IMR-90 (cell line): ENCODE data around the gene SLIT1. TPM values are rescaled to one million over a fixed set of nuclear protein-coding genes. Genes with fewer than 3 reads are reported as not detected.

Source experiments
- ATAC-seq: fragments of 200-7000 bp; cut with Tn5 transposase; 2 replicates; pipeline ENCODE4 v1.9.1; 2020; ENCODE audit warnings: low read depth, mild to moderate bottlenecking, moderate library complexity
- BruUV-seq: library from RNA; stranded (reverse); fragments of 400-500 nt; replicated peaks from 2 replicates; lab custom pipeline; 2021; lab: Mats Ljungman, UMichigan
- CTCF ChIA-PET: fragments of 300-600 bp; formaldehyde crosslinking; extraction: SDS; loops from one replicate; lab custom pipeline; 2021; ENCODE audit warnings: antibody characterized with exemption; lab: Yijun Ruan, JAX
- POLR2A ChIA-PET: fragments of 300-600 bp; sonication (Branson Sonifier 250); formaldehyde crosslinking; loops from one replicate; lab custom pipeline; 2022; ENCODE audit warnings: antibody characterized with exemption; ENCODE audit not compliant: unreplicated experiment; lab: Charles Lee
- DNase-seq: peaks from one replicate; pipeline ENCODE4 v3.0.0; 2013
- H2AFZ ChIP-seq: replicated peaks from 2 replicates; pipeline ENCODE3; 2013; ENCODE audit warnings: low read length, mild to moderate bottlenecking; ENCODE audit not compliant: poor library complexity
- H2AK5ac ChIP-seq: 2 replicates; pipeline ENCODE4 v1.6.1; 2013; ENCODE audit warnings: low read depth, low read length, inconsistent platforms
- H2AK9ac ChIP-seq: replicated peaks from 2 replicates; pipeline ENCODE3; 2013; ENCODE audit warnings: mild to moderate bottlenecking, low read depth, low read length, moderate library complexity; ENCODE audit not compliant: poor library complexity
- H2BK120ac ChIP-seq: 2 replicates; pipeline ENCODE4 v1.6.1; 2013; ENCODE audit warnings: low read depth, low read length, inconsistent platforms
- H2BK15ac ChIP-seq: 3 replicates; pipeline ENCODE4 v1.6.1; 2013; ENCODE audit warnings: low read depth, low read length, inconsistent platforms
- H2BK20ac ChIP-seq: 2 replicates; pipeline ENCODE4 v1.6.1; 2013; ENCODE audit warnings: low read depth, mild to moderate bottlenecking, inconsistent platforms, low read length, moderate library complexity
- H2BK5ac ChIP-seq: 2 replicates; pipeline ENCODE4 v1.6.1; 2013; ENCODE audit warnings: mild to moderate bottlenecking, low read depth, low read length, inconsistent platforms; ENCODE audit not compliant: poor library complexity, severe bottlenecking
- H3K14ac ChIP-seq: replicated peaks from 2 replicates; pipeline ENCODE4 v1.6.1; 2013; ENCODE audit warnings: low read depth, low read length, inconsistent platforms
- H3K18ac ChIP-seq: 2 replicates; pipeline ENCODE4 v1.6.1; 2013; ENCODE audit warnings: low read depth, low read length, control low read depth
- H3K23ac ChIP-seq: 2 replicates; pipeline ENCODE4 v1.6.1; 2013; ENCODE audit warnings: low read depth, low read length, inconsistent platforms
- H3K27ac ChIP-seq: 2 replicates; pipeline ENCODE4 v1.5.1; 2013; ENCODE audit warnings: mild to moderate bottlenecking, control low read depth, low read length; ENCODE audit not compliant: insufficient read depth
- H3K27me3 ChIP-seq: 2 replicates; pipeline ENCODE4 v1.6.1; 2013; ENCODE audit warnings: low read length; ENCODE audit not compliant: control insufficient read depth, insufficient read depth
- H3K36me3 ChIP-seq: 2 replicates; pipeline ENCODE4 v1.6.1; 2013; ENCODE audit warnings: low read length, mixed read lengths; ENCODE audit not compliant: control insufficient read depth, insufficient read depth
- H3K4ac ChIP-seq: 2 replicates; pipeline ENCODE4 v1.6.1; 2013; ENCODE audit warnings: low read depth, low read length, inconsistent platforms
- H3K4me1 ChIP-seq: 2 replicates; pipeline ENCODE4 v1.6.1; 2013; ENCODE audit warnings: low read length, mixed read lengths; ENCODE audit not compliant: control insufficient read depth, insufficient read depth
- H3K4me2 ChIP-seq: 2 replicates; pipeline ENCODE4 v1.6.1; 2013; ENCODE audit warnings: low read depth, mild to moderate bottlenecking, control low read depth, low read length, moderate library complexity
- H3K4me3 ChIP-seq: 2 replicates; pipeline ENCODE4 v1.5.1; 2013; ENCODE audit warnings: low read depth, mild to moderate bottlenecking, control low read depth, low read length, moderate library complexity; ENCODE audit not compliant: insufficient read depth
- H3K56ac ChIP-seq: 2 replicates; pipeline ENCODE4 v1.6.1; 2013; ENCODE audit warnings: low read length, inconsistent platforms; ENCODE audit not compliant: insufficient read depth; ENCODE audit errors: extremely low read depth
- H3K79me1 ChIP-seq, 2 experiments: 2 replicates each; pipeline ENCODE4 v1.6.1; 2013; ENCODE audit warnings: low read length in 2 of 2, inconsistent platforms in 1 of 2, low read depth in 1 of 2
- H3K9ac ChIP-seq: 2 replicates; pipeline ENCODE4 v1.6.1; 2013; ENCODE audit warnings: low read depth, low read length, control low read depth
- H3K9me1 ChIP-seq: 2 replicates; pipeline ENCODE4 v1.6.1; 2013; ENCODE audit warnings: low read length, inconsistent platforms; ENCODE audit not compliant: insufficient read depth
- H3K9me3 ChIP-seq: 2 replicates; pipeline ENCODE4 v1.6.1; 2013; ENCODE audit warnings: low read length; ENCODE audit not compliant: control insufficient read depth, insufficient read depth
- H4K20me1 ChIP-seq: 2 replicates; pipeline ENCODE4 v1.6.1; 2013; ENCODE audit warnings: low read length, inconsistent platforms; ENCODE audit not compliant: insufficient read depth
- H4K5ac ChIP-seq: 2 replicates; pipeline ENCODE4 v1.6.1; 2013; ENCODE audit warnings: mild to moderate bottlenecking, low read depth, low read length, control low read depth
- H4K8ac ChIP-seq, 2 experiments: 2 replicates each; pipeline ENCODE4 v1.6.1; 2013; ENCODE audit warnings: low read depth in 2 of 2, low read length in 2 of 2, control low read depth in 1 of 2, inconsistent platforms in 1 of 2
- H4K91ac ChIP-seq: 2 replicates; pipeline ENCODE4 v1.6.1; 2013; ENCODE audit warnings: low read depth, low read length, inconsistent platforms; ENCODE audit not compliant: insufficient read depth
- BHLHE40 ChIP-seq: fragments of 150-350 bp; IDR thresholded peaks from 2 replicates; pipeline ENCODE4 v1.6.1; 2016; ENCODE audit warnings: mild to moderate bottlenecking, low read depth, low read length
- CEBPB ChIP-seq: IDR thresholded peaks from 2 replicates; pipeline ENCODE4 v1.6.1; 2012; ENCODE audit warnings: low read depth, low read length, improper control_type of control experiment
- CHD1 ChIP-seq: IDR thresholded peaks from 2 replicates; pipeline ENCODE4 v1.6.1; 2012; ENCODE audit warnings: low read depth, low read length, improper control_type of control experiment
- CTCF ChIP-seq: conservative IDR thresholded peaks from 2 replicates; pipeline ENCODE4 v1.5.1; 2012; ENCODE audit warnings: mild to moderate bottlenecking, low read depth, low read length, improper control_type of control experiment
- ELK1 ChIP-seq: fragments of 150-350 bp; IDR thresholded peaks from 2 replicates; pipeline ENCODE4 v1.6.1; 2016; ENCODE audit warnings: low read depth, mild to moderate bottlenecking, low read length, moderate library complexity, borderline replicate concordance
- FOS ChIP-seq: fragments of 150-350 bp; IDR thresholded peaks from 2 replicates; pipeline ENCODE4 v1.6.1; 2016; ENCODE audit warnings: low read depth, low read length
- MAZ ChIP-seq: IDR thresholded peaks from 2 replicates; pipeline ENCODE4 v1.6.1; 2012; ENCODE audit warnings: low read depth, mild to moderate bottlenecking, low read length, improper control_type of control experiment, moderate library complexity, borderline replicate concordance
- MXI1 ChIP-seq: IDR thresholded peaks from 2 replicates; pipeline ENCODE4 v1.6.1; 2012; ENCODE audit warnings: low read depth, mild to moderate bottlenecking, low read length, moderate library complexity, borderline replicate concordance
- NFE2L2 ChIP-seq: fragments of 150-350 bp; IDR thresholded peaks from 2 replicates; pipeline ENCODE4 v1.6.1; 2016; ENCODE audit warnings: low read depth, mild to moderate bottlenecking, low read length
- POLR2A ChIP-seq: IDR thresholded peaks from 2 replicates; pipeline ENCODE4 v1.6.1; 2012; ENCODE audit warnings: mild to moderate bottlenecking, low read depth, low read length
- RAD21 ChIP-seq: IDR thresholded peaks from 2 replicates; pipeline ENCODE4 v1.6.1; 2012; ENCODE audit warnings: low read length, improper control_type of control experiment
- RCOR1 ChIP-seq: IDR thresholded peaks from 2 replicates; pipeline ENCODE4 v1.6.1; 2012; ENCODE audit warnings: mild to moderate bottlenecking, low read length, improper control_type of control experiment; ENCODE audit not compliant: insufficient replicate concordance
- RFX5 ChIP-seq: IDR thresholded peaks from 2 replicates; pipeline ENCODE4 v1.8.0; 2012; ENCODE audit warnings: low read depth, mild to moderate bottlenecking, low read length, moderate library complexity
- SMC3 ChIP-seq: fragments of 150-350 bp; IDR thresholded peaks from 2 replicates; pipeline ENCODE4 v1.6.1; 2016; ENCODE audit warnings: low read depth, mild to moderate bottlenecking, antibody characterized with exemption, low read length, moderate library complexity
- WGBS, 2 experiments: methylation state at CpG; one replicate each; pipeline versions ENCODE4 v1.1.5 to v1.1.7; 2013; ENCODE audit warnings: missing lambda C conversion rate in 2 of 2; ENCODE audit not compliant: insufficient read length in 1 of 2; ENCODE audit errors: extremely low coverage in 2 of 2; 5-methylcytosine and 5-hydroxymethylcytosine counted together
- dilution Hi-C: fragments of 300-500 bp; cut with HindIII; formaldehyde crosslinking; loops from one replicate; pipeline ENCODE4 v1.14.3; 2018; ENCODE audit warnings: low sequenced_read_pairs; ENCODE audit not compliant: unreplicated experiment
- in situ Hi-C: fragments of 300-500 bp; cut with MboI; formaldehyde crosslinking; loops from 3 replicates; pipeline ENCODE4 v1.14.3; 2019; ENCODE audit warnings: low sequenced_read_pairs, inconsistent platforms, mixed read lengths
- intact Hi-C: fragments of 100-400 bp; cut with micrococcal nuclease; formaldehyde crosslinking; loops from 2 replicates; pipeline ENCODE4 v1.10.0; 2022
- polyA plus RNA-seq, 3 experiments: library from polyadenylated mRNA; depleted of rRNA; stranded (reverse); fragments of >200 nt; gene quantifications; 2 replicates each; pipeline ENCODE4 v1.2.3, GENCODE V29; 2012; ENCODE audit warnings: low replicate concordance in 1 of 3
- total RNA-seq: library from RNA; depleted of rRNA; stranded (reverse); fragments of >200 nt; gene quantifications from 2 replicates; pipeline ENCODE4 v1.2.3, GENCODE V29; 2012

The SLIT1 gene
- total and polyA plus RNA-seq, 2 of the 4 experiments (the other 2 are of a cell fraction): under 0.01 TPM

- Histone ChIP-seq H3K23ac (no peak overlapping the region), H4K5ac (no peak overlapping the region), H3K79me1 (peaks cover 0 to 8% of the 10 kb centered on the region in 2 experiments; a peak in 1 of 4 replicates), H3K9me1 (peaks cover 22% of the 10 kb centered on the region), H2BK5ac (no peak overlapping the region), H3K4me2 (no peak overlapping the region), H3K9me3 (no peaks in the 10 kb centered on the region), H2BK15ac (no peak overlapping the region), H3K56ac (no peak overlapping the region), H2BK120ac (no peak overlapping the region), H2AFZ (no peak overlapping the region), H3K27me3 (no peaks in the 10 kb centered on the region), H3K18ac (no peak overlapping the region), H2AK9ac (no peak overlapping the region), H3K36me3 (no peaks in the 10 kb centered on the region), H3K14ac (no peak overlapping the region), H2BK20ac (no peak overlapping the region), H2AK5ac (no peak overlapping the region), H3K4me3 (no peak overlapping the region), H3K9ac (no peak overlapping the region), H3K27ac (no peak overlapping the region), H3K4ac (no peak overlapping the region), H4K20me1 (0 out of 2 replicates have a peak, but pooled peaks cover 3% of the 10 kb centered on the region), H3K4me1 (peaks cover 8% of the 10 kb centered on the region), H4K8ac (no peak overlapping the region), H4K91ac (no peak overlapping the region)
- ChIA-PET POLR2A (no interaction called here), CTCF (interaction anchor here (1.0 kb wide), 1 partner anchor 29 kb away, joined by 3 read pairs; no protein-coding TSS in a partner anchor)
- TF ChIP-seq BHLHE40 (no peak), FOS (no peak), MXI1 (no peak), CTCF (no peak), ELK1 (no peak), CEBPB (no peak), POLR2A (no peak), RCOR1 (no peak), RAD21 (no peak), CHD1 (no peak), RFX5 (no peak), SMC3 (no peak), NFE2L2 (no peak), MAZ (no peak)
- 67% methylated on average over 1 of the region's 6 CpGs; no CpG with 5 or more reads in 1 of the 2 experiments for WGBS, 2 experiments
- dilution Hi-C loops: no loop called here
- ATAC-seq (no peak), DNase-seq (peak; percentile 10)
- intact Hi-C loops: no loop called here
- in situ Hi-C loops: no loop called here
- BruUV-seq: no TSS peak
Measured at GRCh38 chr10:96996275-96996965, 189.3 kb downstream of the SLIT1 start.
